Activated T-cell treated with anti-CD3 and anti-CD28 coated beads, Interleukin-2, amount 50 U/mL, for 4 hours (primary cell): Measurements from ENCODE around the gene ARHGAP5. TPM values are rescaled to one million over a fixed set of nuclear protein-coding genes. Genes with fewer than 3 reads are reported as not detected.

Experiments used
- ATAC-seq, 2 donors: fragments of 200-7000 bp; cut with Tn5 transposase; one replicate each; pipeline ENCODE4 v1.10.0; 2021
- DNase-seq: peaks from one replicate; pipeline ENCODE4 v3.0.0-alpha.2; 2020
- H3K27me3 Mint-ChIP-seq: one replicate; pipeline ENCODE4 v1.8.0; 2021; ENCODE audit warnings: low read depth, mixed read lengths
- H3K36me3 Mint-ChIP-seq: one replicate; pipeline ENCODE4 v1.8.0; 2022; ENCODE audit warnings: mixed read lengths; ENCODE audit not compliant: insufficient read depth
- H3K4me1 Mint-ChIP-seq: one replicate; pipeline ENCODE4 v1.8.0; 2021; ENCODE audit warnings: low read depth, mixed read lengths
- H3K4me3 Mint-ChIP-seq: one replicate; pipeline ENCODE4 v1.8.0; 2021; ENCODE audit warnings: mild to moderate bottlenecking, moderate library complexity, mixed read lengths
- H3K9me3 Mint-ChIP-seq: one replicate; pipeline ENCODE4 v1.8.0; 2021; ENCODE audit warnings: mixed read lengths
- total RNA-seq, 3 donors: library from RNA; stranded (reverse); gene quantifications; one replicate each; pipeline ENCODE4 v1.2.1, GENCODE V29; 2021

Gene ARHGAP5, protein sequence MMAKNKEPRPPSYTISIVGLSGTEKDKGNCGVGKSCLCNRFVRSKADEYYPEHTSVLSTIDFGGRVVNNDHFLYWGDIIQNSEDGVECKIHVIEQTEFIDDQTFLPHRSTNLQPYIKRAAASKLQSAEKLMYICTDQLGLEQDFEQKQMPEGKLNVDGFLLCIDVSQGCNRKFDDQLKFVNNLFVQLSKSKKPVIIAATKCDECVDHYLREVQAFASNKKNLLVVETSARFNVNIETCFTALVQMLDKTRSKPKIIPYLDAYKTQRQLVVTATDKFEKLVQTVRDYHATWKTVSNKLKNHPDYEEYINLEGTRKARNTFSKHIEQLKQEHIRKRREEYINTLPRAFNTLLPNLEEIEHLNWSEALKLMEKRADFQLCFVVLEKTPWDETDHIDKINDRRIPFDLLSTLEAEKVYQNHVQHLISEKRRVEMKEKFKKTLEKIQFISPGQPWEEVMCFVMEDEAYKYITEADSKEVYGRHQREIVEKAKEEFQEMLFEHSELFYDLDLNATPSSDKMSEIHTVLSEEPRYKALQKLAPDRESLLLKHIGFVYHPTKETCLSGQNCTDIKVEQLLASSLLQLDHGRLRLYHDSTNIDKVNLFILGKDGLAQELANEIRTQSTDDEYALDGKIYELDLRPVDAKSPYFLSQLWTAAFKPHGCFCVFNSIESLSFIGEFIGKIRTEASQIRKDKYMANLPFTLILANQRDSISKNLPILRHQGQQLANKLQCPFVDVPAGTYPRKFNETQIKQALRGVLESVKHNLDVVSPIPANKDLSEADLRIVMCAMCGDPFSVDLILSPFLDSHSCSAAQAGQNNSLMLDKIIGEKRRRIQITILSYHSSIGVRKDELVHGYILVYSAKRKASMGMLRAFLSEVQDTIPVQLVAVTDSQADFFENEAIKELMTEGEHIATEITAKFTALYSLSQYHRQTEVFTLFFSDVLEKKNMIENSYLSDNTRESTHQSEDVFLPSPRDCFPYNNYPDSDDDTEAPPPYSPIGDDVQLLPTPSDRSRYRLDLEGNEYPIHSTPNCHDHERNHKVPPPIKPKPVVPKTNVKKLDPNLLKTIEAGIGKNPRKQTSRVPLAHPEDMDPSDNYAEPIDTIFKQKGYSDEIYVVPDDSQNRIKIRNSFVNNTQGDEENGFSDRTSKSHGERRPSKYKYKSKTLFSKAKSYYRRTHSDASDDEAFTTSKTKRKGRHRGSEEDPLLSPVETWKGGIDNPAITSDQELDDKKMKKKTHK (N-terminal part only)
- 10 to 100 TPM; 35.1 to 37.8 (median 36.4) TPM for total RNA-seq

DNA sequence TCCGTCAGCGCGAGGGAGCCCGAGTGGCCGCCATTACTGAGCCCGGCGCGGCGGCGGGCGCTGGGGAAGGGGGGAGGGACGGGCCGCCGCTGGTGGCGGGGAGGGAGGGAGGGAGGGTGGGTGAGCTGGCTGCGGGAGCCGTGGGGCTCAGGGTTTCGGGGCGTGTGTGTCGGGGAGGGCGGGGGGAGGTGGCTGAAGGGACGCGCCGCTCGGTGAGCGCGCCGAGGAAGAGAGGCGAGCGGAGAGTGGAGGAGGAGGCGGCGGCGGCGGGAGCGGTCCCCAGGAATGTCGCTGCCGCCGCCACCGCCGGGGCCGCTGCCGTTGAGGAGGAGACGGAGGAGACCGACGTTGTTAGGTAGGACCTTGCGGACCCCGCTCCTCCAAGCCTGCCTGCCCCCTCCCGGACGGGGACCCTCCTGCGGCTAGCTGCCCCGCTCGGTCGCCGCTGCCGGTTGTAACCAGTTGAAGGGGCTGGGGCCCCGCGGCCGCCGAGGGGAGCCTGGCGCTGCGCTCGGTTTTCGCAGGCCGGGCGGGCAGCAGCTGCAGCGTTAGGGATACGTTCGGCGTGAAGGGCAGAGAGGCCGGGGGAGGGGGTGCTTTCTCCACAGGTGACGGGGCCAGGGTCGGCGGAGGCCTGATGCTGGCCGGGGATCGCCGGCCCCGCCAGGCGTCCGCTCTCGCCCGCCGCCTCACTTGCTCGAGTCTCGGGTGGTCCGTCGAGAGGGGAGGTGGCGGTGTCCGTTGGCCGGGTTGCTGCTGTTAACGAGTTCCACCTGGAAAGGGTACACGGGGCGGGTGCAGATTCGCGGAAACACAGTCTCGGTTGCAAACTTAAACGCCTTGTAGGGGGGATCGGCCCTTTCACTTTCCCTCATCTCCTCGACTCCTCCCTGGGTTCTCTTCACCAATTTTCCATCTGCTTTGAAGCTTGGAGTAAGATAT is at the start of gene ARHGAP5:
Gene ARHGAP5 (plus strand): TSS at position 224 of the 942 bp plus-strand sequence. CDS start 13,366 bp downstream, outside the sequence.
- DNase-seq (peak; percentile 63), ATAC-seq (peak; percentile 47 to 53)
- Mint-ChIP-seq H3K36me3 (no peaks in the 10 kb centered on the region), H3K9me3 (no peaks in the 10 kb centered on the region), H3K4me3 (peak within 1 kb of the TSS; percentile 99), H3K4me1 (peaks cover 40% of the 10 kb centered on the region), H3K27me3 (no peaks in the 10 kb centered on the region)

GRCh38 chr14:32028599-32028998 is 48.5 kb upstream of the ARHGAP5 start:
- H3K4me1 Mint-ChIP-seq: no peaks in the 10 kb centered on the region
- H3K4me3 Mint-ChIP-seq: no peak overlapping the region
- no peaks in the 10 kb centered on the region for H3K9me3 Mint-ChIP-seq
- H3K27me3 Mint-ChIP-seq: peaks cover 7% of the 10 kb centered on the region
- ATAC-seq (no peak), DNase-seq (no peak)
- no peaks in the 10 kb centered on the region for H3K36me3 Mint-ChIP-seq

DNA sequence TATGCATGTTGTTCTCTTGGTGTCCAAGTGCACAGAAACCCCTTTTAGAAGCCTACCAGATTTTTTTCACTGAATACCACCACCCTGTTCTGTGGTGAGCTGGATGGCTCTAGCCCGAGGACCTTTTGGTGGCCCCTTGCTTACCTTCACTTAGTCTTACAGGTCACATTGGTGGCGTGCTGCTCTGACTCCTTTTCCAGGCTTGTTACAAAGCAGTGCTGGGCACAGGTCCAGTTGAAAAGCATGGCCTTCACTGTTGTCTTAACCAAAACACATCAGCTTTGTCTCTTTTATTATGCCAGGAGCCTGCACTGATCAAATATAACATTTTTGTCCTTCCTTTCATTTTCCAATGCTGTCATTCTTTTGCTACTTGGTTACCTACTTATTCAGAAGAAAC is 43.6 kb upstream of the ARHGAP5 start:
- Mint-ChIP-seq H3K36me3 (no peaks in the 10 kb centered on the region), H3K4me3 (no peak overlapping the region), H3K9me3 (no peaks in the 10 kb centered on the region), H3K27me3 (peaks cover 5% of the 10 kb centered on the region), H3K4me1 (no peaks in the 10 kb centered on the region)
- ATAC-seq: no peak
- DNase-seq: no peak

DNA sequence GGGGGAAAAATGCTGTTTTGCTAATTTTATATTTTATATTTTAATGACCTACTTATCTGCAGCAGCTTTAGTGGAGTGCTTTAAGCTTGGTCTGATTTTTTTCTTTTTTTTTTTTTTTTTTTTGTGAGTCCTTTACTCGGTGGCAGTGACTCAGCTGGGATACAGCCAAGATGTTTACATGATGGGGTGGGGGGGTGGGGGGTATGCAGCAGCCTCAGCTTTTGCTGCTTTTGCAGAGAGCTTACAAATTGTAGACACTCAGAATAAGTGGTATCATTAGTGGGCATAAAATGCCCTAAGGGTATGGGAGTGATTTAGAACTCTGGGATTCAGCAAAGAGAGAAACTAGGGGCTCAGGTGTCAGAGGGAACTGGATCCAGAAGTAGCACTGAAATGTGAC is 38.2 kb upstream of the ARHGAP5 start:
- no peaks in the 10 kb centered on the region for H3K4me1 Mint-ChIP-seq
- no peaks in the 10 kb centered on the region for H3K36me3 Mint-ChIP-seq
- H3K4me3 Mint-ChIP-seq: no peak overlapping the region

GRCh38 chr14:32039401-32040030 is 37.6 kb upstream of the ARHGAP5 start:
- Mint-ChIP-seq H3K4me3 (no peak overlapping the region), H3K36me3 (no peaks in the 10 kb centered on the region), H3K4me1 (no peaks in the 10 kb centered on the region), H3K27me3 (peaks cover 8% of the 10 kb centered on the region), H3K9me3 (no peaks in the 10 kb centered on the region)
- DNase-seq (no peak), ATAC-seq (no peak)

More for the DNA sequence above, 38.2 kb upstream of the ARHGAP5 start:
- Mint-ChIP-seq H3K27me3 (peaks cover 10% of the 10 kb centered on the region), H3K9me3 (no peaks in the 10 kb centered on the region)
- ATAC-seq (no peak), DNase-seq (no peak)

DNA sequence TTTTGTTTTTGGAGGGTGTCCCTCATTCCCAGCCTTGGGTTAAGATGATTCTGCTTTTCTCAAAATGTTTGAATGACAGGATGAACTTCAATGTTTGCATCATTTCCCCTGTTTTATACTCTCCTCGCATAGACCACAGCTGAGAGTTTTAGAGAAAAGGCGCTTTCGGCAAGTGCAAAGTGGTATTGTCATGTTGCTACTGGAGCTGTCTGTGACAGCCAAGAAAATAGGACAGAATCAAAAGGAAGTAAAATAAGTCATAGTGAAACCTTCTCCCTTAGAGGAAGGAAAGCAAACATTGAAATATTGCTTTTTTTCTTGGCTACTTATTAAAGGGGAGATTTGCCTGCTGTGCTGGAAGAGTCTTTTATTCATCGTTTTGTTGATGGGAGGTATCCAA is 33.5 kb upstream of the ARHGAP5 start:
- ATAC-seq: no peak
- H3K4me1 Mint-ChIP-seq: no peaks in the 10 kb centered on the region
- H3K36me3 Mint-ChIP-seq: no peaks in the 10 kb centered on the region
- no peak for DNase-seq
- H3K4me3 Mint-ChIP-seq: no peak overlapping the region
- no peaks in the 10 kb centered on the region for H3K9me3 Mint-ChIP-seq
- H3K27me3 Mint-ChIP-seq: peaks cover 5% of the 10 kb centered on the region

DNA sequence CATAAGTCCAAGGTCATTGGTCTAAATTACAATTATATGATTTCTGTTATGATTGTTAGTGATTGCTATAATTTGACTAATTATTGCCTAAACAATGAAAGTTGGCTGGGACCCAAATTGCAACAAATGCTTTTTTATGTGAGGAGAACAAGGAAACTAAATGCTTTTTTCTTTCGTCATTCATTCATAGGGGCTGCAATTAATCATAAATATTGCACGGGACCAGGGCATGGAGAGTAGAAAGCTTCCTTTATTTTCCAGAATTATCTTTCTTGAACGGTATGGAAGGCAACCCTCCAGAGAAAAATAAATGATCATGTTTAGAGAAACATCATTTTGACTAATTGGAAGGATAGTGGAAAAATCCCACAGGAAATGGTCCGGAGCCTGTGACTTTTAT is 32.6 kb upstream of the ARHGAP5 start:
- no peak for ATAC-seq
- H3K36me3 Mint-ChIP-seq: no peaks in the 10 kb centered on the region

DNA sequence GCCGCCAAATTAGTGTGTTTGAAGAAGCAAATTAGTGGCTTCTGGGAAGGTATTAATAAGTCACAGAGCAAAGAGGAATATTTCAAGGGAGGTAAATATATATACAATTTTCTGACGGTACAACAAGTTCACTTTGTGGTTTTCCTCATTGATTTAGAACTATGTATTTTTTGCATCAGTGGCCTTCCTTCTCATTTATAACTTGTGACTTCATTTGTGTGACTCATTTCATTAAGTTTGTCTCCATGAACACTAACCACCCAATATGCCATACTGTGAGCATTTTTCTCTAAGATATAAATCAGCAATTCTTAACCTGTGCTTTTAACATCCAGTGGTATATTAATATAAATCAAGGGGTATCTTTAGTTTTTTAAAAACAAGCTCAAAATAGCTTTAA is 29.3 kb upstream of the ARHGAP5 start:
- no peaks in the 10 kb centered on the region for H3K36me3 Mint-ChIP-seq
- peaks cover 2% of the 10 kb centered on the region for H3K4me1 Mint-ChIP-seq
- H3K4me3 Mint-ChIP-seq: no peak overlapping the region
- H3K27me3 Mint-ChIP-seq: peaks cover 3% of the 10 kb centered on the region
- H3K9me3 Mint-ChIP-seq: no peaks in the 10 kb centered on the region
- no peak for ATAC-seq
- DNase-seq: no peak

More for the DNA sequence above, 32.6 kb upstream of the ARHGAP5 start:
- Mint-ChIP-seq H3K9me3 (no peaks in the 10 kb centered on the region), H3K4me1 (peaks cover 2% of the 10 kb centered on the region), H3K4me3 (no peak overlapping the region), H3K27me3 (peaks cover 5% of the 10 kb centered on the region)
- no peak for DNase-seq

- ATAC-seq (no peak), DNase-seq (no peak)
- Mint-ChIP-seq H3K4me3 (no peak overlapping the region), H3K36me3 (no peaks in the 10 kb centered on the region), H3K4me1 (peaks cover 2% of the 10 kb centered on the region), H3K9me3 (no peaks in the 10 kb centered on the region), H3K27me3 (no peaks in the 10 kb centered on the region)
These were observed 27.6 kb upstream of the ARHGAP5 start for GRCh38 chr14:32049361-32050088.

GRCh38 chr14:32050878-32051277 is 26.2 kb upstream of the ARHGAP5 start:
- Mint-ChIP-seq H3K4me1 (peaks cover 2% of the 10 kb centered on the region), H3K4me3 (no peak overlapping the region)

GRCh38 chr14:32054536-32054935 is 22.6 kb upstream of the ARHGAP5 start:
- H3K4me1 Mint-ChIP-seq: no peaks in the 10 kb centered on the region
- H3K9me3 Mint-ChIP-seq: no peaks in the 10 kb centered on the region
- DNase-seq (no peak), ATAC-seq (no peak)
- no peak overlapping the region for H3K4me3 Mint-ChIP-seq
- H3K36me3 Mint-ChIP-seq: no peaks in the 10 kb centered on the region
- peaks cover 5% of the 10 kb centered on the region for H3K27me3 Mint-ChIP-seq

More at GRCh38 chr14:32050878-32051277, 26.2 kb upstream of the ARHGAP5 start:
- DNase-seq: no peak
- H3K36me3 Mint-ChIP-seq: no peaks in the 10 kb centered on the region
- H3K27me3 Mint-ChIP-seq: no peaks in the 10 kb centered on the region
- H3K9me3 Mint-ChIP-seq: no peaks in the 10 kb centered on the region
- no peak for ATAC-seq

GRCh38 chr14:32055175-32055574 is 21.9 kb upstream of the ARHGAP5 start:
- Mint-ChIP-seq H3K4me1 (no peaks in the 10 kb centered on the region), H3K9me3 (no peaks in the 10 kb centered on the region), H3K4me3 (no peak overlapping the region), H3K36me3 (no peaks in the 10 kb centered on the region), H3K27me3 (peaks cover 5% of the 10 kb centered on the region)
- DNase-seq (no peak), ATAC-seq (no peak)
